ENCODE data around the gene MELTF.

MELTF gene

GRCh38 chr3:197019535-197019934, 10.1 kb downstream of the MELTF start:
- Histone ChIP-seq H3K27ac (ENCODE audit: low read depth, low read length) (no peak overlapping the region), H3K79me2 (ENCODE audit: control insufficient read depth, insufficient read depth, low read length, unreplicated experiment) (no peaks in the 10 kb centered on the region), H3K27me3 (ENCODE audit: insufficient read depth, low read length) (no peaks in the 10 kb centered on the region), H3K4me3 (ENCODE audit: low read depth, low read length) (no peak overlapping the region), H3K36me3 (ENCODE audit: insufficient read depth, low read length) (no peaks in the 10 kb centered on the region), H2AFZ (ENCODE audit: low read length, unreplicated experiment) (no peak overlapping the region), H3K4me1 (ENCODE audit: control insufficient read depth, insufficient read depth, low read length, unreplicated experiment) (no peaks in the 10 kb centered on the region)

DNA sequence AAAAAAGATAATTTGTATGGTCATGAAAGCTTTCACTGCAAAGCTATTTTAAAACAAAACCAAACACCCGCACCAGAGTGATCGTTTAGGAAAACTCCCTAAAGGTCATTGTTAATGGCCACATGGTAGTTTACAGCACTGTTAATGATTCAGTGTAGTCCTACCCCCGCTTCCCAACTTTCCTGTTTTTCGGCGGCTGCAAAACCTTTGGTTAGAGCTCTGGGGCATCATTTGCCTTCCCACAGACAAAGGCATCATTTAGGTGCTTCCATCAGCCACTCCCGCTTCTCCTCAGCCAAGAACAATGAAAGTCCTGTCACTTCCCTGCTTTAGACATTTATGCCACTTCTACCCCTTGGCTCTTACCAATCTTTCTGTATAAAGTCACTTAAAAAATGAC, 10.6 kb downstream of the MELTF start:
- Histone ChIP-seq H3K4me3 (ENCODE audit: low read depth, low read length) (no peak overlapping the region), H3K36me3 (ENCODE audit: insufficient read depth, low read length) (no peaks in the 10 kb centered on the region), H3K4me1 (ENCODE audit: control insufficient read depth, insufficient read depth, low read length, unreplicated experiment) (no peaks in the 10 kb centered on the region), H3K79me2 (ENCODE audit: control insufficient read depth, insufficient read depth, low read length, unreplicated experiment) (no peaks in the 10 kb centered on the region), H3K27ac (ENCODE audit: low read depth, low read length) (no peak overlapping the region), H2AFZ (ENCODE audit: low read length, unreplicated experiment) (no peak overlapping the region), H3K27me3 (ENCODE audit: insufficient read depth, low read length) (no peaks in the 10 kb centered on the region)

GRCh38 chr3:197017003-197017402, 12.6 kb downstream of the MELTF start:
- Histone ChIP-seq H3K27me3 (ENCODE audit: insufficient read depth, low read length) (no peaks in the 10 kb centered on the region), H3K4me3 (ENCODE audit: low read depth, low read length) (no peak overlapping the region), H2AFZ (ENCODE audit: low read length, unreplicated experiment) (no peak overlapping the region), H3K27ac (ENCODE audit: low read depth, low read length) (no peak overlapping the region), H3K4me1 (ENCODE audit: control insufficient read depth, insufficient read depth, low read length, unreplicated experiment) (no peaks in the 10 kb centered on the region), H3K36me3 (ENCODE audit: insufficient read depth, low read length) (no peaks in the 10 kb centered on the region), H3K79me2 (ENCODE audit: control insufficient read depth, insufficient read depth, low read length, unreplicated experiment) (no peaks in the 10 kb centered on the region)

- Histone ChIP-seq H3K4me1 (ENCODE audit: control insufficient read depth, insufficient read depth, low read length, unreplicated experiment) (no peaks in the 10 kb centered on the region), H3K79me2 (ENCODE audit: control insufficient read depth, insufficient read depth, low read length, unreplicated experiment) (no peaks in the 10 kb centered on the region), H2AFZ (ENCODE audit: low read length, unreplicated experiment) (no peak overlapping the region), H3K36me3 (ENCODE audit: insufficient read depth, low read length) (no peaks in the 10 kb centered on the region), H3K27me3 (ENCODE audit: insufficient read depth, low read length) (no peaks in the 10 kb centered on the region), H3K4me3 (ENCODE audit: low read depth, low read length) (no peak overlapping the region), H3K27ac (ENCODE audit: low read depth, low read length) (no peak overlapping the region)
Observed at GRCh38 chr3:197015790-197016736, 13.6 kb downstream of the MELTF start.

GRCh38 chr3:197014942-197015575, 14.6 kb downstream of the MELTF start:
- no peak overlapping the region for H3K27ac ChIP-seq (ENCODE audit: low read depth, low read length)
- H3K36me3 ChIP-seq (ENCODE audit: insufficient read depth, low read length): no peaks in the 10 kb centered on the region
- no peaks in the 10 kb centered on the region for H3K4me1 ChIP-seq (ENCODE audit: control insufficient read depth, insufficient read depth, low read length, unreplicated experiment)
- no peak overlapping the region for H3K4me3 ChIP-seq (ENCODE audit: low read depth, low read length)
- H3K79me2 ChIP-seq (ENCODE audit: control insufficient read depth, insufficient read depth, low read length, unreplicated experiment): no peaks in the 10 kb centered on the region
- no peaks in the 10 kb centered on the region for H3K27me3 ChIP-seq (ENCODE audit: insufficient read depth, low read length)
- no peak overlapping the region for H2AFZ ChIP-seq (ENCODE audit: low read length, unreplicated experiment)

- Histone ChIP-seq H3K79me2 (ENCODE audit: control insufficient read depth, insufficient read depth, low read length, unreplicated experiment) (no peaks in the 10 kb centered on the region), H3K4me3 (ENCODE audit: low read depth, low read length) (no peak overlapping the region), H3K27me3 (ENCODE audit: insufficient read depth, low read length) (no peaks in the 10 kb centered on the region), H2AFZ (ENCODE audit: low read length, unreplicated experiment) (no peak overlapping the region), H3K4me1 (ENCODE audit: control insufficient read depth, insufficient read depth, low read length, unreplicated experiment) (no peaks in the 10 kb centered on the region), H3K27ac (ENCODE audit: low read depth, low read length) (no peak overlapping the region), H3K36me3 (ENCODE audit: insufficient read depth, low read length) (no peaks in the 10 kb centered on the region)
Observed at GRCh38 chr3:197014024-197014423, 15.6 kb downstream of the MELTF start.

GRCh38 chr3:197012540-197012883, 17.1 kb downstream of the MELTF start:
- no peaks in the 10 kb centered on the region for H3K36me3 ChIP-seq (ENCODE audit: insufficient read depth, low read length)
- H3K4me3 ChIP-seq (ENCODE audit: low read depth, low read length): no peak overlapping the region
- H3K4me1 ChIP-seq (ENCODE audit: control insufficient read depth, insufficient read depth, low read length, unreplicated experiment): no peaks in the 10 kb centered on the region
- no peaks in the 10 kb centered on the region for H3K27me3 ChIP-seq (ENCODE audit: insufficient read depth, low read length)
- no peak overlapping the region for H3K27ac ChIP-seq (ENCODE audit: low read depth, low read length)
- H2AFZ ChIP-seq (ENCODE audit: low read length, unreplicated experiment): no peak overlapping the region
- H3K79me2 ChIP-seq (ENCODE audit: control insufficient read depth, insufficient read depth, low read length, unreplicated experiment): no peaks in the 10 kb centered on the region

DNA sequence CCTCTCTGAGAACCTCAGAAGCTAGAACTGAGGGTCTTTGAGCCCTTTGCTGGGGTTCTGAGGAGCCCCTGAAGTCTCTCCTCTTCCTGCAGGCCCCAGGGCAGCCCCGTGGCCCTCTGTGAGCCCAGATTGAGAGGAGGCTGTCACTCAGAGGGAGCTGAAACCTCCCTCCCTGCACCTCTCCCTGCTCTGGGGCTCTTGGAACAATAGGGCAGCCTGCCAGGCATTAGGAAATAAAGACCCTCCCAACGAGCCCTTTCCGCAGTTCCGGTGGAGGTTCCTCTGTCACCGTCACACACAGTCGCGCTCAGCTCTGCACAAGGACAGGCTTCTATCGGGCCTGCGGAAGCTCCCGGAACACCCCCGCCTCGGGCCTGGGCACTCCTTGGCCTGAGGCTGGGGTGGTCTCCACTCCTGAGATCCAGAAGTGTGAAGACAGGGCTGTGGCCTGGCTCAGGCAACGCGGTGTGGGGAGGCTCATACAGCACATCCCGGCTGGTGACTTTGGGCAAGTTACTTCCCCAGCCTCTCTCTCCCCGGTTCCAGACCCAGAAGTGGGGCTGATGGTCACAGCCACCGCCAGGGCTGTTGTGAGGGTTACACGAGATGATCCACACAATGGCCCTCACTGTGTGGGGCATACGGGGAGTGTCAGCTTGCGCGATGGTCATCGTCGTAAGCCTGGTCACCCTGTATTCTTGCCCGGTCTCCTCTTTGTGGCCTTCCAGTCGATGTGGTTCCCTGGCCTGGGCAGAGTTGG, 17.7 kb downstream of the MELTF start:
- no peak overlapping the region for H3K4me3 ChIP-seq (ENCODE audit: low read depth, low read length)
- no peaks in the 10 kb centered on the region for H3K79me2 ChIP-seq (ENCODE audit: control insufficient read depth, insufficient read depth, low read length, unreplicated experiment)
- H2AFZ ChIP-seq (ENCODE audit: low read length, unreplicated experiment): no peak overlapping the region
- no peaks in the 10 kb centered on the region for H3K27me3 ChIP-seq (ENCODE audit: insufficient read depth, low read length)
- H3K36me3 ChIP-seq (ENCODE audit: insufficient read depth, low read length): no peaks in the 10 kb centered on the region
- H3K27ac ChIP-seq (ENCODE audit: low read depth, low read length): no peak overlapping the region
- no peaks in the 10 kb centered on the region for H3K4me1 ChIP-seq (ENCODE audit: control insufficient read depth, insufficient read depth, low read length, unreplicated experiment)

DNA sequence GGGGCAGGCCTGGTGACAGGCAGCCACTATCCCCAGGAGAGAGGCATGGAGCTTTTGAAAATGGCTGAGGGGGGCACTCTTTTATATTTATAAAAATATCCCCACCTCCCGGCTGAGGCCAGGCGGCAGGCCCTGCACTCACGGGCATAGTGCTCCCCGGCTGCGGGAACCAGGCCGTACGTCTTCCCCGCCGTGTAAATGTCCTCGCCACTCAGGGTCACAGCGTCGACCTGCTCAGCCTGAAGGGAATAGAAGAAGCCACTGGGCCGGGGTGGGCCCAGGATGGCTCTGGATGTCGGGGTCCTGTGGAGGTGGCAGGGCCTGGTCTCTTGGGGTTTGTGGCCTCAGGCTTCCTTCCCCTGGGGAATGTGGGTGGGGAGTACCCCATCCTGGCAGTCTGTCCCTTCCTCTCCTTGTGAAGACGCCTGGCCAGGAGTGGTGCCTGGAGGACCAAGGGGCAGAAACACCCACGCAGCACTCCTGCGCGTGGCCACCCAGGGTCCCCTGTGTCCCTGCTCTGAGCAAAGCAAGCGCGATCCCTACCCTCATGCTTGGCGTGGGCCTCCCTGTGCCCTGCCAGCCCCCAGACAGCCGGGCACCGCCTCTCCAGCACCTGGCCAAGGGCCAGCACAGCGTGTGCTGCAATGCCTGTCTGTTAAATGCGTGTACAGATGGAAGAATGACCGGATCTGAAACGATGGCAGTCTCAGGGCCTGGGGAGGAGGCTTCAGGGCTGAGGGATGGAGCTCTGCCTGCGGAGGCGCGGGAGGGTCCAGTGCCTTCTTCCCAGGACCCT, 18.9 kb downstream of the MELTF start:
- H3K79me2 ChIP-seq (ENCODE audit: control insufficient read depth, insufficient read depth, low read length, unreplicated experiment): no peaks in the 10 kb centered on the region
- no peaks in the 10 kb centered on the region for H3K27me3 ChIP-seq (ENCODE audit: insufficient read depth, low read length)
- no peaks in the 10 kb centered on the region for H3K36me3 ChIP-seq (ENCODE audit: insufficient read depth, low read length)
- H3K27ac ChIP-seq (ENCODE audit: low read depth, low read length): no peak overlapping the region
- H3K4me3 ChIP-seq (ENCODE audit: low read depth, low read length): no peak overlapping the region
- H3K4me1 ChIP-seq (ENCODE audit: control insufficient read depth, insufficient read depth, low read length, unreplicated experiment): no peaks in the 10 kb centered on the region
- no peak overlapping the region for H2AFZ ChIP-seq (ENCODE audit: low read length, unreplicated experiment)

DNA sequence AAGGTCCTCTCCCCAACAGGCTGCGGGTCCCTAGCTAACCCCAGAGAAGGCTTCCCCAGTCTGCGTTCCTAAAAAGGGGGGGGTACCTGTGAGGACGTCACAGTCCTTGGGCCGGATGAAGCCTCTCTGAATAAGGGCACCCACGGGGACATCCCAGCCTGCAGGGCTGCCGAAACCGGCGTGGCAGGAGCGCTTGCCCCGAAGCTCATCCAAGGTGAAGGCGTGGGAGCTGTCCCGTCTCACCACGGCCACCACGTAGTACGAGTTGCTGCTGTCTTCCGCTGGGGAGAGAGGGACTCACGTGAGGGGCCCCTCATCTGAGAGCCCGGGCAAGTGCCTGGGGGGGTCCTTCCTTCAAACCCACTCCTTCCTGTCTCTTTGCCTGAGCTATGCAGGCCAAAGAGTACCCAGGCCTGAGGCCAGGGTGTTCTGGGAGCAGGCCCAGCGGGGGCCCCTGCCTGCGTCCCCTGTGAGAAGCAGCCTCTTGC, 20.0 kb downstream of the MELTF start:
- H3K79me2 ChIP-seq (ENCODE audit: control insufficient read depth, insufficient read depth, low read length, unreplicated experiment): no peaks in the 10 kb centered on the region
- H3K36me3 ChIP-seq (ENCODE audit: insufficient read depth, low read length): peaks cover 2% of the 10 kb centered on the region; the same call in 1 of the 2 replicates
- no peaks in the 10 kb centered on the region for H3K4me1 ChIP-seq (ENCODE audit: control insufficient read depth, insufficient read depth, low read length, unreplicated experiment)
- no peak overlapping the region for H3K4me3 ChIP-seq (ENCODE audit: low read depth, low read length)
- H2AFZ ChIP-seq (ENCODE audit: low read length, unreplicated experiment): no peak overlapping the region
- no peaks in the 10 kb centered on the region for H3K27me3 ChIP-seq (ENCODE audit: insufficient read depth, low read length)
- no peak overlapping the region for H3K27ac ChIP-seq (ENCODE audit: low read depth, low read length)
